HG03175 (cell line): ENCODE data around the gene GCFC2.
A peak's percentile ranks its signal among the peaks of the same experiment; 100 is the strongest.
"Not testable (repeated sequence)": the region's sequence is repeated elsewhere in the genome, so short reads cannot be mapped to it uniquely, and the experiment has no call there.

Experiments
- ATAC-seq: cut with Tn5 transposase; IDR thresholded peaks from one replicate; pipeline ENCODE4 v1.9.1; 2021; ENCODE audit warnings: mild to moderate bottlenecking, moderate library complexity; ENCODE audit not compliant: unreplicated experiment

Gene GCFC2

DNA sequence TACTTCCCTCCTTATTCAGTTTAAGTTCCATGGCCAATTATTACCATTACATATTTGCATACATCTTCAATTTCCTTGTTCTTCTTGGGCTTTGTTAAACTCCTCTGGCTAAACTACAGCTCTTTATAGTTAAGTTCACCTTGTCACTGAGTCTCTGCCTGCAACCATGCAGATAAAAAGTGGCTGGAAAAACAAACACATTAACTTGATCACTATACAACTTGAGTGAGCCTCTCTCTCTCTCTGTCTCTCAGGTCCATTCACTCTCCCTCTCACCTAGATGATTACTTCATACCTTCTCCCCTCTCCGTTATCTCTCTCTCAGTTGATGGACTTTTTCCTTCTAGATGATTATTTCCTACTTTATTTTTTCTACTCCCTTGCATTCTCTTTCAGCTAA, 30.3 kb downstream of the GCFC2 start:
- no peak for ATAC-seq

- ATAC-seq, result no peak
Observed at GRCh38 chr2:75679556-75679955, 31.2 kb downstream of the GCFC2 start.

DNA sequence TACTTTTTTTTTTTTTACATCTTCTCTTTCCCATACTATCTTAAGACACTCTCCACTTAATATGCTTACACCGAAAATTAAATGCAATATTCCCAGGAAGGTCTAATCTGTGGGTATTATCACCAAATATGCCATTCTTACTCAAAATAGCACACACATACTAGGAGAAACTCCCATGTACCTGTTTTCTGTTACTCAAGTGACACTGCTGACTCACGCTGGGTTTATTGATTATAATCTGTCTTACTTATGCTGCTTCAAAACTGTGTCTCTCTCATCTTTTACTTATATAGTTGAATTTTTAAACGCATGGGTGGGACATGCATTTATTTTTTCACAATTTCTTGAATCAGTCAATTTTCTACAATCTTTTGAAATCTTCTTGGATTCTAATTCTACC, 34.3 kb downstream of the GCFC2 start:
- no peak for ATAC-seq

GRCh38 chr2:75675908-75676307, 34.8 kb downstream of the GCFC2 start:
- ATAC-seq, result no peak

- ATAC-seq, result not testable (repeated sequence)
Observed at GRCh38 chr2:75675423-75675822, 35.3 kb downstream of the GCFC2 start.

DNA sequence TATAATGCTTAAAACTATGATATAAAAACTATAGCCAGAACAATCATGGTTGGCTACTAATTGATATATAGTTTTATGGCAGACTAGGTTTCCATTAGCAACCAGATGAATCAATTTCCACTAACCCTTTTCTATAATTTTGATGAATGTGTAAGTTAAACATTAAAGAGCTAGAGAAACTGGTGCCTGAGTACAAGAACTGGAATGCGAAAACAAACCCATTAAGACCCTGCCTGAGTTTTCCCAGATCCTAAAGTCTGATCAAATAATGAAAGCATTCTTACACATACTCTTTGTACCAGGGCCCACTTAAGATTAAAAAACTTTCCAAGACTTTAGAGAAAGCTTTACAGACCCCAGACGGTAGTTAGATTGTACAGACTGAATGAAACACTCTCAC, 42.8 kb downstream of the GCFC2 start:
- no peak for ATAC-seq

- ATAC-seq, result no peak
Observed at GRCh38 chr2:75666911-75667310, 43.8 kb downstream of the GCFC2 start.

- ATAC-seq, result no peak
Observed at GRCh38 chr2:75657798-75658197, 52.9 kb downstream of the GCFC2 start.

DNA sequence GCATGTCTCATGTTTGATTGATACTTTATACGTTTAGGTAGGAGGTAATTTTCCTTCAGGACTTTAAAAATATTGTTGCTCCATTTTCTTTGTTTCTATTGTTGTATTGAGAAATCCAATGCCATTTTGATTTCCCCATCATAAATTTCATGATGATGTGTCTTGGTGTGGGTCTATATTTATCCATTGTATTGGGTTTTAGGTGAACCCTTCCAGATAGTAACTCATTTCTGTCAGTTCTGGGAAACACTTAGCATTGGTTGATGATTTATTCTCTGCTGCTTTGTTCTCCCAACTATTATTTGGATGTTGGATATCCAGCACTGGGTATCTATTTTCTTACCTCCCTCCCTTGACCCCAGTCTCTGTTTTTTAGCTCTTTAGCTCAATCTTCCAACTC, 54.2 kb downstream of the GCFC2 start:
- no peak for ATAC-seq

GRCh38 chr2:75655861-75656260, 54.9 kb downstream of the GCFC2 start:
- no peak for ATAC-seq

DNA sequence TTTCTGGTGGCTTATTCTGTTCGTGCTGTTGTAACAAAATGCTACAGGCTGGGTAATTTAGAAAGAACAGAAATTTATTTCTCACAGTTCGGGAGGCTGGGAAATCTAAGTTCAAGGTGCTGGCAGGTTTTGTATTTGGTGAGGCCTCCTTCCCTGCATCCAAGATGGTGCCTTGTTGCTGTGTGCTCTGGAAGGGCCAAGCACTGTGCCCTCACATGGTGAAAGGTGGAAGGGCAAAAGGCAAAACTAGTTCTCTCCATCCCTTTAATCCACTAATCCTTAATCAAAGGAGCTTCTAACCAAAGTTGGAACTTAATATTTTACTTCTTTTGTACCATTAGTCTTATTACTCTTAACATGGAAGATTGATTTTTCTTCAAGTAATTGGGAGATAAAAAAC, 56.7 kb downstream of the GCFC2 start:
- no peak for ATAC-seq

- ATAC-seq, result no peak
Observed at GRCh38 chr2:75647771-75648170, 62.9 kb downstream of the GCFC2 start.

GRCh38 chr2:75646583-75647425, 63.9 kb downstream of the GCFC2 start, which contains the start of gene MRPL19:
Gene MRPL19, plus strand, starts transcription at chr2:75646783. Its CDS starts 25 bp downstream, at chr2:75646808.
- peak; percentile 96 for ATAC-seq

DNA sequence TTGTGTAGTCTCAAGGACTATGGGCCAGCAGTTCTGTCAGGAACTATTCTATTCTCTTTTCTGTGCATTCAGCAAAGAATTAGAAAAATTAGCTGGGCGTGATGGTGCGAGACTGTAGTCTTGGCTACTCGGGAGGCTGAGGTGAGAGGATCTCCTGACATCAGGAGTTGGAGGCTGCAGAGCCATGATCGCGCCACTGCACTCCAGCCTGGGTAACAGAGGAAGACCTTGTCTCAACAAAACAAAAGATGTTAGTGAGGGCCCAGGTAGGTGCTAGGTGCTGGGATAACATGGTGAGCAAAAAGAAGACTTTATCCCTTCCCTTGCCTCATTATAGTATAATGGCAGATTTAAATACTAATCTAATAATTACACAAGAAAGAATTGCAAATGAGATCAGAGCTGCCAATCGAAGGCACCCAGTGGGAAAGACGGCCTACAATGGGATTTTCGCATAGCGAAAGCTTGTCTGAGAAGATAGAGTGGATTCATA, 64.6 kb downstream of the GCFC2 start:
- ATAC-seq, result no peak

- no peak for ATAC-seq
Observed at GRCh38 chr2:75645643-75646042, 65.1 kb downstream of the GCFC2 start.

DNA sequence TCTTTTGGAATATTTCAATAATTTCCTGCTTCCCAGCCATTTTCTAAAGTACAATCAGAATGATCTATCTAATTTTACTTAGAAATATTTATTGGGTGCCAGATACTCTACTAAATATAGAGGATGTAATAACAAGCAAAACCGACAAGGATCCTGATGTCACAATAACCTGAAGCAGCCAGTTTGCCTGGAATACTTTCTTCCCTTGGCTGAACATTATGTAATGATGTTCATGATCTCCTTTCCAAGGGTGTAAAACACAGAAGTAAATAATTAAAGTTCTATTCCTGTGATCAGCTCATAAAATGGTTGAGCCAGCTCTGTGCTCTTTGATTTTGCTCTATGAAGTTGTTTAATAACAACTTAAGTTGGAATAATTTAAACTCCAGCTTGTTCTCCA, 66.7 kb downstream of the GCFC2 start:
- ATAC-seq, result no peak

- no peak for ATAC-seq
Observed at GRCh38 chr2:75641587-75641986, 69.1 kb downstream of the GCFC2 start.

GRCh38 chr2:75640621-75641121, 70.0 kb downstream of the GCFC2 start:
- ATAC-seq, result peak; percentile 96

DNA sequence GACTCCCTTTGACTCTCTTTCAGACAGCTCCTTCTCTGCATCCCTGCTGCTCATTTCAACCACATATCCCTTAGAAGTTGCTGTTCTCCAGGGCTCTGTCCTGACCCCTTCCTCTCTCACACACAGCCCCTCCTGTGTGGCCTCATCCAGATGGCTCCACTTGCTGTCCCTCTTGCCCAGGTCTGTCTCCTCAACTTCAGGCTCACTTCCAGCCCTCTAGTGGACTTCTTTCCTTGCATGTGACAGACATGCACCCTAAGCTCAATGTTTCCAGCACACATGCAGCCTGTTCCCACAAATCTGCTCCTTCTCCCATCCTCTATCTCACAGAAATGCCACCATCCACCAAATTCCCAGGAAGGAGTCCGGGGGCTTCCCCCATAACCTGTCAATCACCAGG, 73.1 kb downstream of the GCFC2 start:
- ATAC-seq, result no peak

GRCh38 chr2:75634945-75635344, 75.8 kb downstream of the GCFC2 start:
- no peak for ATAC-seq

- no peak for ATAC-seq
Observed at GRCh38 chr2:75633620-75634019, 77.1 kb downstream of the GCFC2 start.

GRCh38 chr2:75632813-75633212, 77.9 kb downstream of the GCFC2 start:
- no peak for ATAC-seq
